ENCODE results near the gene DIPK1B. TPM values are rescaled to one million over a fixed set of nuclear protein-coding genes. Genes with fewer than 3 reads are reported as not detected.

The DIPK1B gene
- total and polyA plus RNA-seq, 2 donors (not counting 3 experiments of a cell fraction or from before 2014, with no cell fraction given): 253 to 441 TPM

- CTCF ChIA-PET: interaction anchor here (1.3 to 3.4 kb wide), 2 partner anchors 24 to 28 kb away, joined by 4 to 20 read pairs; no protein-coding TSS in a partner anchor
Observed at GRCh38 chr9:136669791-136670464, 42.4 kb upstream of the DIPK1B start.

GRCh38 chr9:136670576-136671253 lies 41.7 kb upstream of the DIPK1B start:
- ChIA-PET CTCF (interaction anchor here (1.6 to 6.3 kb wide), 3 partner anchors 25 to 36 kb away, joined by 4 to 45 read pairs (median 20); no protein-coding TSS in a partner anchor), POLR2A (interaction anchor here (1.1 to 6.2 kb wide), 3 partner anchors 8 to 29 kb away, joined by 4 to 54 read pairs (median 5); partner anchors contain the start of gene EGFL7)
- Histone ChIP-seq H3K4me2 (ENCODE audit: insufficient read depth, low read length) (no peak overlapping the region), H4K20me1 (replicated peaks; ENCODE audit: control insufficient read depth, extremely low read depth, insufficient read depth, low read length) (no peaks in the 10 kb centered on the region), H3K36me3 (ENCODE audit: control insufficient read depth in 2 of 2, extremely low read depth in 1 of 2, insufficient read depth in 2 of 2, low read length in 2 of 2) (peaks cover 32 to 62% of the 10 kb centered on the region in 2 experiments), H3K9me1 (replicated peaks; ENCODE audit: control insufficient read depth, extremely low read depth, insufficient read depth, low read length) (no peaks in the 10 kb centered on the region), H3K79me2 (ENCODE audit: control insufficient read depth, insufficient read depth, low read length) (peaks cover 42% of the 10 kb centered on the region), H3K9ac (replicated peaks; ENCODE audit: extremely low read depth, insufficient read depth, low read length) (peak overlapping the region; percentile 79), H2AFZ (ENCODE audit: low read depth, low read length) (no peak overlapping the region), H3K4me3 (replicated peaks in 1 of 3; ENCODE audit: insufficient read depth in 1 of 3, low read depth in 1 of 3, low read length in 3 of 3) (peak overlapping the region in 1 of 3 experiments; percentile 83), H3K27ac (ENCODE audit: insufficient read depth, low read depth, low read length) (peak overlapping the region; percentile 34), H3K27me3 (ENCODE audit: control insufficient read depth in 2 of 2, insufficient read depth in 2 of 2, low read length in 2 of 2) (no peaks in the 10 kb centered on the region), H3K9me3 (replicated peaks; ENCODE audit: control insufficient read depth, insufficient read depth, low read length) (no peaks in the 10 kb centered on the region), H3K4me1 (ENCODE audit: control insufficient read depth, extremely low read depth, insufficient read depth, low read length) (peaks cover 15% of the 10 kb centered on the region)
- TF ChIP-seq POLR2AphosphoS5 (IDR thresholded peaks at IDR 0.05; ENCODE audit: insufficient read depth, low read depth, low read length) (no peak), EZH2 (IDR thresholded peaks at IDR 0.05; ENCODE audit: borderline replicate concordance, low read depth, low read length, severe bottlenecking) (no peak), GATA2 (IDR thresholded peaks at IDR 0.05; ENCODE audit: insufficient read depth, insufficient read length, low read depth, low read length) (no peak), FOS (IDR thresholded peaks at IDR 0.05; ENCODE audit: borderline replicate concordance, insufficient read depth, low read length) (no peak), POLR2A (IDR thresholded peaks at IDR 0.05; ENCODE audit: low read depth, low read length) (no peak), JUN (IDR thresholded peaks at IDR 0.05; ENCODE audit: borderline replicate concordance, insufficient read depth, insufficient read length, low read depth) (no peak), MYC (IDR thresholded peaks at IDR 0.05; ENCODE audit: low read depth, low read length) (no peak)
- TF ChIP-seq, protein P1, sequence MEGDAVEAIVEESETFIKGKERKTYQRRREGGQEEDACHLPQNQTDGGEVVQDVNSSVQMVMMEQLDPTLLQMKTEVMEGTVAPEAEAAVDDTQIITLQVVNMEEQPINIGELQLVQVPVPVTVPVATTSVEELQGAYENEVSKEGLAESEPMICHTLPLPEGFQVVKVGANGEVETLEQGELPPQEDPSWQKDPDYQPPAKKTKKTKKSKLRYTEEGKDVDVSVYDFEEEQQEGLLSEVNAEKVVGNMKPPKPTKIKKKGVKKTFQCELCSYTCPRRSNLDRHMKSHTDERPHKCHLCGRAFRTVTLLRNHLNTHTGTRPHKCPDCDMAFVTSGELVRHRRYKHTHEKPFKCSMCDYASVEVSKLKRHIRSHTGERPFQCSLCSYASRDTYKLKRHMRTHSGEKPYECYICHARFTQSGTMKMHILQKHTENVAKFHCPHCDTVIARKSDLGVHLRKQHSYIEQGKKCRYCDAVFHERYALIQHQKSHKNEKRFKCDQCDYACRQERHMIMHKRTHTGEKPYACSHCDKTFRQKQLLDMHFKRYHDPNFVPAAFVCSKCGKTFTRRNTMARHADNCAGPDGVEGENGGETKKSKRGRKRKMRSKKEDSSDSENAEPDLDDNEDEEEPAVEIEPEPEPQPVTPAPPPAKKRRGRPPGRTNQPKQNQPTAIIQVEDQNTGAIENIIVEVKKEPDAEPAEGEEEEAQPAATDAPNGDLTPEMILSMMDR (IDR thresholded peaks at IDR 0.05; ENCODE audit: extremely low read depth in 1 of 2, insufficient read depth in 1 of 2, low read depth in 1 of 2, low read length in 2 of 2): no peak
- TF ChIP-seq, protein P2, sequence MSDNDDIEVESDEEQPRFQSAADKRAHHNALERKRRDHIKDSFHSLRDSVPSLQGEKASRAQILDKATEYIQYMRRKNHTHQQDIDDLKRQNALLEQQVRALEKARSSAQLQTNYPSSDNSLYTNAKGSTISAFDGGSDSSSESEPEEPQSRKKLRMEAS (IDR thresholded peaks at IDR 0.05; ENCODE audit: insufficient read depth, insufficient read length): no peak
- intact Hi-C loops (cut with micrococcal nuclease): loop anchor here (5.0 kb wide), 1 partner anchor 42 kb away; the partner anchor contains the start of gene DIPK1B
- FAIRE-seq (peak; percentile 60), DNase-seq (ENCODE audit: low read depth, low spot score) (peak; percentile 45)
- dilution Hi-C loops (cut with MboI; ENCODE audit: extremely low pct_ligation_motif_present, low sequenced_read_pairs): no loop called here
- no TSS peak for BruUV-seq (replicated peaks)

More at GRCh38 chr9:136669791-136670464, 42.4 kb upstream of the DIPK1B start:
- Histone ChIP-seq H3K4me1 (ENCODE audit: control insufficient read depth, extremely low read depth, insufficient read depth, low read length) (peaks cover 15% of the 10 kb centered on the region), H3K4me2 (ENCODE audit: insufficient read depth, low read length) (no peak overlapping the region), H3K9me1 (replicated peaks; ENCODE audit: control insufficient read depth, extremely low read depth, insufficient read depth, low read length) (no peaks in the 10 kb centered on the region), H2AFZ (ENCODE audit: low read depth, low read length) (no peak overlapping the region), H3K79me2 (ENCODE audit: control insufficient read depth, insufficient read depth, low read length) (peaks cover 47% of the 10 kb centered on the region), H3K4me3 (replicated peaks in 1 of 3; ENCODE audit: insufficient read depth in 1 of 3, low read depth in 1 of 3, low read length in 3 of 3) (peak overlapping the region in 2 of 3 experiments; percentile 65 to 83), H3K9me3 (replicated peaks; ENCODE audit: control insufficient read depth, insufficient read depth, low read length) (no peaks in the 10 kb centered on the region), H3K36me3 (ENCODE audit: control insufficient read depth in 2 of 2, extremely low read depth in 1 of 2, insufficient read depth in 2 of 2, low read length in 2 of 2) (peaks cover 34 to 67% of the 10 kb centered on the region in 2 experiments), H3K9ac (replicated peaks; ENCODE audit: extremely low read depth, insufficient read depth, low read length) (peak overlapping the region; percentile 79), H3K27me3 (ENCODE audit: control insufficient read depth in 2 of 2, insufficient read depth in 2 of 2, low read length in 2 of 2) (no peaks in the 10 kb centered on the region), H4K20me1 (replicated peaks; ENCODE audit: control insufficient read depth, extremely low read depth, insufficient read depth, low read length) (no peaks in the 10 kb centered on the region), H3K27ac (ENCODE audit: insufficient read depth, low read depth, low read length) (peak overlapping the region; percentile 78)
- BruUV-seq (replicated peaks): no TSS peak
- DNase-seq (ENCODE audit: low read depth, low spot score) (peak; percentile 45), FAIRE-seq (peak; percentile 50)
- intact Hi-C loops (cut with micrococcal nuclease) (loop anchor here (5.0 kb wide), 1 partner anchor 42 kb away; the partner anchor contains the start of gene DIPK1B), dilution Hi-C loops (cut with MboI; ENCODE audit: extremely low pct_ligation_motif_present, low sequenced_read_pairs) (no loop called here)
- POLR2A ChIA-PET: interaction anchor here (9.9 kb wide), 1 partner anchor 23 kb away, joined by 161 read pairs; no protein-coding TSS in a partner anchor
- TF ChIP-seq GATA2 (IDR thresholded peaks at IDR 0.05; ENCODE audit: insufficient read depth, insufficient read length, low read depth, low read length) (peak; percentile 3), FOS (IDR thresholded peaks at IDR 0.05; ENCODE audit: borderline replicate concordance, insufficient read depth, low read length) (no peak), POLR2AphosphoS5 (IDR thresholded peaks at IDR 0.05; ENCODE audit: insufficient read depth, low read depth, low read length) (peak; percentile 79), POLR2A (IDR thresholded peaks at IDR 0.05; ENCODE audit: low read depth, low read length) (peak; percentile 31), MYC (IDR thresholded peaks at IDR 0.05; ENCODE audit: low read depth, low read length) (no peak)
